Stimulated activated naive B cell treated with anti-CD40 and anti-IgM and Interleukin-4, amounts not matched to agents 10 μg/mL and 1 μg/mL and 100 μg/mL, for 72 hours (primary cell): ENCODE results near the gene CCDC77.

Experiments used
- ATAC-seq, 2 donors: fragments of 150-1000 bp; cut with Tn5 transposase; replicated peaks; 2 replicates each; pipeline ENCODE4 v1.10.0; 2021; ENCODE audit warnings: moderate library complexity in 1 of 2
- DNase-seq: peaks from one replicate; pipeline ENCODE4 v3.0.0; 2021
- H3K27ac Mint-ChIP-seq: one replicate; pipeline ENCODE4 v1.8.0; 2022; ENCODE audit warnings: mild to moderate bottlenecking, mixed read lengths
- H3K27me3 Mint-ChIP-seq, 2 donors: one replicate each; pipeline ENCODE4 v1.8.0; 2022; ENCODE audit warnings: mixed read lengths in 2 of 2
- H3K36me3 Mint-ChIP-seq, 2 donors: one replicate each; pipeline ENCODE4 v1.8.0; 2022; ENCODE audit warnings: mixed read lengths in 2 of 2, mild to moderate bottlenecking in 1 of 2
- H3K4me1 Mint-ChIP-seq, 2 donors: one replicate each; pipeline ENCODE4 v1.8.0; 2022; ENCODE audit warnings: mixed read lengths in 2 of 2, mild to moderate bottlenecking in 1 of 2
- H3K4me3 Mint-ChIP-seq, 2 donors: one replicate each; pipeline ENCODE4 v1.8.0; 2022; ENCODE audit warnings: mild to moderate bottlenecking in 2 of 2, mixed read lengths in 2 of 2, moderate library complexity in 1 of 2
- H3K9me3 Mint-ChIP-seq, 2 donors: one replicate each; pipeline ENCODE4 v1.8.0; 2022; ENCODE audit warnings: mixed read lengths in 2 of 2, mild to moderate bottlenecking in 1 of 2

The CCDC77 gene

DNA sequence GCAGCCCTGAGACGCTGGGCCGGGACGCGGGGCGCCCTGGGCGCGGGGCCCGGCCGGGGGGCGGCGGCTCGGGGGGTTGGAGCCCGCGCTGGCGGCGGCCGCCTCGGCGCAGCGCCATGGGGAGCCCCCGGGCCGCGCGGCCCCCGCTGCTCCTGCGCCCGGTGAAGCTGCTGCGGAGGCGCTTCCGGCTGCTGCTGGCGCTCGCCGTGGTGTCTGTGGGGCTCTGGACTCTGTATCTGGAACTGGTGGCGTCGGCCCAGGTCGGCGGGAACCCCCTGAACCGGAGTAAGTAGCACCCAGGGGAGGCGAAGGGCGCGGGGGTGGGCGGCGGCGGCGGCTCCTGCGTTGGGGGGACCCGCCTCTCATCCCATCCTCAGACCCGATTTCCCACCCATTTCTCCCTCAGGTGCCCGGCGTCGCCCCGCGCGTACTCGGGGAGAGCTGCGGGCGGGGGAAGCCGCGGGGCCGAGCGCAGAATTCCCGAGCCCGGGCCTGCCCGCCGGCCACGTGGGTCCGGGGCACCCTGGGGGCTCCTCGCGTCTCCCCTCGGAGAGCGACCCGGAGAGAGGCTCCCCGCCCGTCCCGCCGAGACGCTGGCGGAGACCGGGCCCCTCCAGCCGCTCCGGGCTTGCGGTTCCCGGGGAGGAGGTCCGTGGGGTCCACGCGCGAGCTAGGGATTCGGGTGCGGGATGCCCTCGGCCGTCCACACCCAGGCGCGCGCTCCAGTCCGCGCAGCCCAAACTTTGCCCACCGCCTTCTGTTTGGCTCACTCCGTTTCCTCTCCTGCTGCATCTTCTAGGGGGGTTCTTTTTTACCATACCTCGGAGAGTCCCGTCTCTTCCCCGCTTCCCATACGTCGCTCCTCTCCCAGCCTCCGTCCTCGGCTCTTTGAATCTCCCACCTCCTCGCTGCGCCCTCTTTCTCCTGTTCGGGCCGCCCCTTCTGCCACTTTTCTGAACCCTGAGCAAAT, 59.1 kb downstream of the CCDC77 start:
- Mint-ChIP-seq H3K36me3 (peaks cover 0 to 3% of the 10 kb centered on the region in 2 donors), H3K4me1 (peaks cover 6 to 8% of the 10 kb centered on the region in 2 donors)

GRCh38 chr12:461425-461824, 60.0 kb downstream of the CCDC77 start:
- peaks cover 46 to 60% of the 10 kb centered on the region in 2 donors for H3K27me3 Mint-ChIP-seq
- H3K27ac Mint-ChIP-seq, result no peak overlapping the region
- H3K4me3 Mint-ChIP-seq, result peak overlapping the region; percentile 78 to 81
- H3K9me3 Mint-ChIP-seq, result no peaks in the 10 kb centered on the region
- DNase-seq (no peak), ATAC-seq (no peak)
- H3K4me1 Mint-ChIP-seq, result peaks cover 6 to 8% of the 10 kb centered on the region in 2 donors
- H3K36me3 Mint-ChIP-seq, result peaks cover 0 to 3% of the 10 kb centered on the region in 2 donors

More for the DNA sequence above, 59.1 kb downstream of the CCDC77 start:
- DNase-seq, result no peak
- Mint-ChIP-seq H3K27me3 (peaks cover 46 to 60% of the 10 kb centered on the region in 2 donors), H3K4me3 (peak overlapping the region; percentile 78 to 81), H3K9me3 (no peaks in the 10 kb centered on the region), H3K27ac (peak overlapping the region; percentile 76)
- peak; percentile 70 to 77 for ATAC-seq

GRCh38 chr12:462936-463705, 61.7 kb downstream of the CCDC77 start:
- H3K4me3 Mint-ChIP-seq, result no peak overlapping the region

DNA sequence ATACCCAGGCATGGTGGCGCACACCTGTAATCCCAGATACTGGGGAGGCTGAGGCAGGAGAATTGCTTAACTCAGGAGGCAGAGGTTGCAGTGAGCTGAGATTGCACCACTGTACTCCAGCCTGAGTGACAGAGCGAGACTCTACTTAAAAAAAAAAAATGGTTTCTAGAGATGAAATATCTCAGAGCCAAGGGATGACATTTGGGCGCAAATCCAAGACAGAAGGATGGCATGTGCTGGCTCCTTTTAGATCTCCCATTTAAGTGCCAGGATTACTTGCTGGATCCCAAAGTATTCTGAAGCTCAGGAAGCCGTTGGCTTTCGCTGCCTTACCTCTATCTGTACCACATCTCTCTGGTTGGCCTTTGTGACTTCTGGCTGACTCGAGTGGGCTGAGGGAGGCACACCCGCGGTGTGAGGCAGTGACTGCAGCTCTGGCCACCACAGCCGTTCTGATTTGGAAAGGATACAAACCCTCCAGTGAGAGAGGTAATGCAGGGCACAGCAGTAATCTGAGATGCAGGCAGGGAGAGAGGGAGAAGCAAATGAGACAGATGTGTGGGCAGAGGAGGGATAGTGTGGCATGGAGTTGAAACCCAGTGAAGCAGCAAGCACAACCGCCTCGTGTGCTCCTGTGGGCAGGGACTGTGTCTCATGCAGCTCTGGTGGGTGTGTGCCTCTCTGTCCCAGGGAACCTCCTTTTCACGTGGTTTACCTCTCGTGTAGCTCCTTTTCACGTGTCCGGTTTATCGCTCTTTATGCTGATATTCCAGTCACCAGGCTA, 63.2 kb downstream of the CCDC77 start:
- Mint-ChIP-seq H3K4me1 (peaks cover 5 to 6% of the 10 kb centered on the region in 2 donors), H3K4me3 (no peak overlapping the region), H3K27ac (no peak overlapping the region)

More at GRCh38 chr12:462936-463705, 61.7 kb downstream of the CCDC77 start:
- DNase-seq (no peak), ATAC-seq (no peak)
- peaks cover 0 to 3% of the 10 kb centered on the region in 2 donors for H3K36me3 Mint-ChIP-seq
- no peaks in the 10 kb centered on the region for H3K9me3 Mint-ChIP-seq
- no peak overlapping the region for H3K27ac Mint-ChIP-seq
- peaks cover 6 to 8% of the 10 kb centered on the region in 2 donors for H3K4me1 Mint-ChIP-seq
- H3K27me3 Mint-ChIP-seq, result peaks cover 40 to 52% of the 10 kb centered on the region in 2 donors

GRCh38 chr12:466039-466438, 64.6 kb downstream of the CCDC77 start:
- no peak for ATAC-seq
- H3K9me3 Mint-ChIP-seq, result no peaks in the 10 kb centered on the region

More for the DNA sequence above, 63.2 kb downstream of the CCDC77 start:
- Mint-ChIP-seq H3K36me3 (peaks cover 0 to 3% of the 10 kb centered on the region in 2 donors), H3K9me3 (no peaks in the 10 kb centered on the region), H3K27me3 (peaks cover 32 to 46% of the 10 kb centered on the region in 2 donors)
- DNase-seq (no peak), ATAC-seq (no peak)

GRCh38 chr12:466762-467161, 65.3 kb downstream of the CCDC77 start:
- no peak overlapping the region for H3K27ac Mint-ChIP-seq
- no peak for DNase-seq
- peaks cover 29 to 43% of the 10 kb centered on the region in 2 donors for H3K27me3 Mint-ChIP-seq
- H3K36me3 Mint-ChIP-seq, result no peaks in the 10 kb centered on the region
- H3K4me1 Mint-ChIP-seq, result peaks cover 0 to 2% of the 10 kb centered on the region in 2 donors
- no peaks in the 10 kb centered on the region for H3K9me3 Mint-ChIP-seq
- no peak overlapping the region for H3K4me3 Mint-ChIP-seq
- no peak for ATAC-seq

More at GRCh38 chr12:466039-466438, 64.6 kb downstream of the CCDC77 start:
- Mint-ChIP-seq H3K4me3 (no peak overlapping the region), H3K27me3 (peaks cover 35 to 50% of the 10 kb centered on the region in 2 donors), H3K36me3 (peaks cover 0 to 2% of the 10 kb centered on the region in 2 donors), H3K27ac (no peak overlapping the region), H3K4me1 (peaks cover 2 to 3% of the 10 kb centered on the region in 2 donors)
- no peak for DNase-seq

DNA sequence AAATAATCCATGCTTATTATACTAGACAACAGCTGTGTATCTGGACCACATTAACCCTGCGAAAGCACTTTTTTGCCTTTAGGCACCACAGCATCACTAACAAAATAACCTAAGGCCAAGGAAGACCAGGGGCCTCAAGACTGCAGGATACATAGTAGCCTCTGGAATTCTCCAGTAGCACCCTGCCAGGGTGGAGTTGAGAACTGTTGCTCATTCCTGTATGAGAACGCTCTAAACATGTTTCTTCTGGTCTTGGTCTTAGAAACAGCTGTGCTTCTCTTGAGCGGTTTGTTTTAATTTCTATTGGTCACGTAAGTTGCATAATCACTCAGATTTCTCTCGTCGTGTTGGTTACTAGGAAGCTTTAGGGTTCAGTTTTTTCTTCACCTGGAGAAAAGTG, 66.1 kb downstream of the CCDC77 start:
- H3K27me3 Mint-ChIP-seq, result peaks cover 23 to 37% of the 10 kb centered on the region in 2 donors
- no peak for ATAC-seq
- no peak for DNase-seq
- H3K4me1 Mint-ChIP-seq, result peaks cover 0 to 2% of the 10 kb centered on the region in 2 donors
- H3K4me3 Mint-ChIP-seq, result no peak overlapping the region
- no peaks in the 10 kb centered on the region for H3K9me3 Mint-ChIP-seq
- H3K27ac Mint-ChIP-seq, result no peak overlapping the region
- no peaks in the 10 kb centered on the region for H3K36me3 Mint-ChIP-seq

DNA sequence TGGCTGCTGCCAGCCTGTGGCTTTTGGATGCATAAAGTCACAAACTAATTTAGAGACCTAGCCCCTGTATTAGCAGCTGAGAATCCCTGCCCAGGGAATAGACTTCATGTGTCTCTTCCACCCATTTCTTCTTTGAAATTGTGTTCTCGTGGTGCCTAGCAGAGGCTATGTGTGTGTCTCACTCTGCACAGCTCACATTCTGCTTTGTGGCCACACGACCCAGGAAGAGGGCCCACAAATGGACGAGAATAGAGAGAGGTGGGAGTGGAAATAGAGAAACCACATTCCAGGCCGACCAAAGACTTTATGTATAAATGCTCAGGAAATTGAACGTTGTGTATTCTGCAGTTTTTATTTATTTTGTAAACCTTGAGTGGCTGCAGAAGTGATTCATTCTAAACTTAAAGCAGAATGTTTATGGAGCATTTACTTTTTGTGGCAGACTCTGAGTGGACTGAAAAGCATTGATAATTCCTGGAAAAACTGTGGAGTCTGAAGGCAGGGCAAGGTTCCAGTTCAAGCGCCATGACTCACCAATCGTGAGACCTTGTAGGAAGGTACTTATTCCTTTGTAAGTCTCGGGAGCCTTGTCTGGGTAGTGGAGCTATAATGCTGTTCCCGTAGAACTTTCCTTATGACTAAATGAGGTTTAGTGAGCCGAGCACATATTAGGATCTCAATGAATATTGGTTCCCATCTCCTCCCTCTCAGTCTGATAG, 67.4 kb downstream of the CCDC77 start:
- H3K9me3 Mint-ChIP-seq, result no peaks in the 10 kb centered on the region
- H3K27me3 Mint-ChIP-seq, result peaks cover 22 to 36% of the 10 kb centered on the region in 2 donors
- H3K27ac Mint-ChIP-seq, result no peak overlapping the region
- DNase-seq, result no peak
- no peak for ATAC-seq
- H3K4me3 Mint-ChIP-seq, result no peak overlapping the region
- no peaks in the 10 kb centered on the region for H3K36me3 Mint-ChIP-seq
- peaks cover 0 to 2% of the 10 kb centered on the region in 2 donors for H3K4me1 Mint-ChIP-seq

- Mint-ChIP-seq H3K9me3 (no peaks in the 10 kb centered on the region), H3K27me3 (peaks cover 28 to 35% of the 10 kb centered on the region in 2 donors), H3K36me3 (no peaks in the 10 kb centered on the region), H3K4me1 (no peaks in the 10 kb centered on the region), H3K27ac (no peak overlapping the region), H3K4me3 (no peak overlapping the region)
- no peak for DNase-seq
- no peak for ATAC-seq
These were observed 68.7 kb downstream of the CCDC77 start for GRCh38 chr12:470133-470532.

DNA sequence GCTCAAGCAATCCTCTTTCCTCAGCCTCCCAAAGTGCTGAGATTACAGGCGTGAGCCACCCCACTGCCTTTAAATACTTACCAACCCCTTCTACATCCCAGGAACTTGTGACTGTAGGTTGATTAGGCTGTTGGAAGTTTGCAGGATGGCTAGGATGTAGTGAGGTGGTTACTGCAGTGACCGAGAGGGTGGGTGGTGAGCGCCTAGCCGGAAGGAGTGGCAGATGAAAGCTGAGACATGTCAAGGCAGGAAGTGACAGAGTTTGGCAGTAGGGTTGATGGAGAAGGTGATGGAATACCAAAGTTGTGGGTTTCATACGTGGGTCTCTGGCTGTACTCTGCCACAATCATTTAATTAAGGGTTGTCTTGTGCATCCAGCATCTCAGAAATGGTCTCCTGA, 71.8 kb downstream of the CCDC77 start:
- DNase-seq (no peak), ATAC-seq (no peak)
- peaks cover 0 to 1% of the 10 kb centered on the region in 2 donors for H3K4me1 Mint-ChIP-seq
- H3K9me3 Mint-ChIP-seq, result no peaks in the 10 kb centered on the region
- H3K27ac Mint-ChIP-seq, result no peak overlapping the region
- H3K4me3 Mint-ChIP-seq, result no peak overlapping the region
- no peaks in the 10 kb centered on the region for H3K36me3 Mint-ChIP-seq
- H3K27me3 Mint-ChIP-seq, result peaks cover 36 to 44% of the 10 kb centered on the region in 2 donors

DNA sequence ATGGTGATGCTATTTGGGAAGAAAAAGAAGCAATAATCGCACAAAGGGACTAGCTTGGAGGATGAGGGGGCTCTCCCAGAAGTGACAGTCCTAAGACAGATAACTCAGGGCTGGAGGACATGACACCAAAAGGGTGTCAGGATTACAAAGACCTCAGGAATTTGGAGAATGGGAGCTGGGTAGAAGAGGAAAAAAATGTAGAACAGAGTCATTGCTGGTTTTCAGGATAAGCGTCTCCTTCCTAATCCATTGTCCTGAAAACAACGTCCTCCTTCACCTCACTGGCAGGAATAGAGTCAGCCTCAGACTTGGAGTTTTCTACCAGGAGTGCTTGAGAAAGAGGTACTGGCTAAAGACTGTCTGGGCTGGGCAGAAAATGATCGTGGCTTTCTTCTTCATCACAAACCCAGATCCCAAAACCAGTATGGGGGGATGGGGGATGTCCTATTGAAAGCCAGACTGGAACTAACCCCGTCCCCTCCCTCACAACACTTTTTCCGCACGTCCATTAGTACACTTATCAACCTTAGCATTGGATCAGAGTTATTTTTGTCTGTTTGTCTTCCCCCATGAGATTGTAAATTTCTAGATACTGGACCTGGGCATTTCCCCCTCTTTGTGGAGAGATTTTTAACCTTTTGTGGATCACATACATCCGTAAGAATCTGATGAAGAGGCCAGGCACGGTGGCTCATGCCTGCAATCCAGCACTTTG, 72.6 kb downstream of the CCDC77 start:
- no peaks in the 10 kb centered on the region for H3K9me3 Mint-ChIP-seq
- H3K27ac Mint-ChIP-seq, result no peak overlapping the region
- ATAC-seq, result no peak
- no peak for DNase-seq
- peaks cover 36 to 44% of the 10 kb centered on the region in 2 donors for H3K27me3 Mint-ChIP-seq
- H3K4me3 Mint-ChIP-seq, result no peak overlapping the region
- no peaks in the 10 kb centered on the region for H3K36me3 Mint-ChIP-seq
- peaks cover 0 to 1% of the 10 kb centered on the region in 2 donors for H3K4me1 Mint-ChIP-seq

DNA sequence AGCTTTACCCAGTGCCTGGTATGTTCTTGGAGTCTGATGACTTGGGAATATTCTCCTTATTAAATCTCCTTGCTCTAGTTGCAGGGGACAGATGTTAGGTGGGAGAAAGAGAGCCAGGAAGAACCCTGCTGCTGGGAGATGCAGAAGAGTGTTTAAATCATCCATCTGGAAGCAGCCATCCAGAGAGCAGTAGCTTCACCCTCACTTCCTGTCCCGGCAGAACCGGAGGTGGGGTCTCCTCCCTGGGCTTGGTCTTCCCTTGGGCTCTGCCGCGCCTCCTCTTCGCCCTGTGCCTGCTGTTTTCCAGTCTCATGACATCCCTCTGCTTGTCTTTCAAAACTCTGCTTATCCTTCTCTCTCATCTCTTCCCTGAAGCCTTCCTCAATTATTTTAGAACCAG, 73.8 kb downstream of the CCDC77 start:
- ATAC-seq (no peak), DNase-seq (no peak)
- no peaks in the 10 kb centered on the region for H3K9me3 Mint-ChIP-seq
- H3K36me3 Mint-ChIP-seq, result no peaks in the 10 kb centered on the region
- H3K4me3 Mint-ChIP-seq, result no peak overlapping the region
- H3K27me3 Mint-ChIP-seq, result peaks cover 34 to 41% of the 10 kb centered on the region in 2 donors
- no peak overlapping the region for H3K27ac Mint-ChIP-seq
- peaks cover 0 to 1% of the 10 kb centered on the region in 2 donors for H3K4me1 Mint-ChIP-seq

GRCh38 chr12:479161-479560, 77.7 kb downstream of the CCDC77 start:
- H3K4me1 Mint-ChIP-seq, result peaks cover 0 to 1% of the 10 kb centered on the region in 2 donors
- no peak overlapping the region for H3K27ac Mint-ChIP-seq
- peaks cover 31 to 43% of the 10 kb centered on the region in 2 donors for H3K27me3 Mint-ChIP-seq
- no peak overlapping the region for H3K4me3 Mint-ChIP-seq
- no peak for ATAC-seq
- no peaks in the 10 kb centered on the region for H3K9me3 Mint-ChIP-seq
- no peaks in the 10 kb centered on the region for H3K36me3 Mint-ChIP-seq
- no peak for DNase-seq
